Measurements from ENCODE around the gene FAR2.
"Not testable (repeated sequence)": the region's sequence is repeated elsewhere in the genome, so short reads cannot be mapped to it uniquely, and the experiment has no call there.

The FAR2 gene

DNA sequence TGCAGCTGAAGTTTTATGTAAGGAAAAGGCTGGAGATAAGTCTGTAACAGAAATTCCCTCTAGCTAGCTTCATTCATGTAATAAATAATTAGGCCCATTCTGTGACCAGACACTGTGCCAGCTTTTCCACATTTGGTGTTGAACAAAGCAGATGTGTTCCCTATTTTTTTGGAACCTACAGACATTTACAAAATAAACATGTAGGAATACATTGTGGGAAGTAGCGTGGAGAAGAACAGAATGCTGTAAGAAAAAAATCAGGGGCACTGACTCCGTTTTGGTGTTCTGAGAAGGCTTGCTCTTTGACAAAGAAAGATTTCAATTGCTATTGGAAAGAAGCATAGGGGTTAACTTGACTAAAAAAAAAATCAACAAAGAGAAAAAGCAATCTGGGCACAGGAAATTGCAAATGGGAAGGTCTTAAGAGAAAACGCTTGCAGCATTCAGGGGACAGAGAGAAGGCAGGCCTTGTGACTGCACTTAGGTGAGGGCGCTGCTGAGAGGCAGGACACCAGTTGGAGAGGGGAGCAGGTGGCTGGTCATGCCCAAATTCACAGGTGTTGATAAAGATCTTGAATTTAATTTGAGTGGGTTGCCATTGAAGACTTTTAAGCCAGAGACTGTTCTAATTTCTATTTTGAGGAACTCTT lies 4.0 kb downstream of the FAR2 start:
- no peak for DNase-seq (ENCODE audit: low read depth, low spot score)

DNA sequence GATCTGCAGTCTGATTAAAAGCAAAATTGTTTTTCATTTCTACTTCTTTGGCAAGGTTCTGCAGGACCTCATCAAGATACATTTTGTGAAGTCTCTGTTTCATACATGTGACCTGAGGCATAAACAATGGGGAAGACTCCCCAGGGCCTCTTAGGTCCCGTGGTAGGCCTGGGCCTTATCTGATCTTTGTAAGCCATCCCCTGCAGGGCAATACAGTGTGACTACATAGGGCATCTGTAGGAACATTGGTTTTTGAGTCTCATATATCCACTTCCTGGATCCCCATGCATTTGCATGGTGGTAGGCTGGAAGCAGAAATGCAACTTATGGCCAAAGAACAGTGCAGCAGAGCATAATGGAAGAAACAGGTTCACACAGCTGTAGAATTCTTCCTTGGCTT lies 6.0 kb downstream of the FAR2 start:
- DNase-seq (ENCODE audit: low read depth, low spot score), result no peak

- DNase-seq (ENCODE audit: low read depth, low spot score), result no peak
These were observed 8.4 kb downstream of the FAR2 start for GRCh38 chr12:29157486-29157946.

DNA sequence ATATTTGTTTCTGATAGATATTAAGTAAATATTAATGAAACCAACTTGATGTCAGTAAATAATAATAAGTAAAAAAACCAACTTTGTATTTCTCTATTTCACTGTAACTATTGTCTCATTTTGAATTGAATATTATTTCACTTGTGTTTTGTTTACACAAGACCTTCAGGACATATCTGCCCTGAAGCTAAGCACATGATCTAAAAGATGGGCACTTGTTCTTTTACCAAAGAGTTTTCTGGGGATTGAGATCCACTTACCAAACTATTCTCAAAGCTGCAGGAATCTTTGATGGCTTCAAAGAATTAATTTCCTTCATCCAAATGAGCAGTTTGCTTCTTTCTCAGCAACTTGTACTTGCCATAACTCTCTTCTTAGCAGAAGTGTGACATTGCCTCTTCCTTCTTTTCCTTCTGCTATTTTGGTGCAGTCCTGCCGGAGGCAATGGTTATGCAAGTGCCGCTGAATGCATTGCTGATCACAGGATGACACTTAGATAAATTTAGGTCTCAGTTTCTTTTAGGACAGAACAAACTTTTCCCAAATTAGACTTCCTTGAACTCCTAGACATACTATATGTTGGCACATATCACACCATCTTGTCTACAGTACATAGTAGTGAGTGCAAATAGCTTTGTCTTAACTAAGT lies 9.2 kb downstream of the FAR2 start:
- DNase-seq (ENCODE audit: low read depth, low spot score), result no peak

DNA sequence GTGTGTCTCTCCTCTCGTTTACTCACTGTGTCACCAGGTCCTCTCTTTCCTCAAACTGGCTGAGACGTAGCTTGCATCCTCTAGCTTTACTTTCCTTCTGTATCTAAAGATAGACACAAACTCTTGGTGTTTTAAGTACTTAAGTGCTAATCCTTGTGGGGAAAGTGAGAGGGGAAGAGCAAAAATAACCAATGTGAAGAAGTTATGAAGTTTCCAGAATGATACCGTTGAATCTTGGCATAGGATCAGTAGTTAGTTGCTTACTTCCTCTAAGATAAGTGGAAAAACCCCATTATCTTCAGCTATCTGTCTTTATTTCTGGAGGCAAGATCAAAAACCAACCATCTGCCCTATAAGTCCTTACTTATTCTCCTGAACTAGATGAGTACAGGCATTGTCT lies 10.6 kb downstream of the FAR2 start:
- DNase-seq (ENCODE audit: low read depth, low spot score), result no peak

DNA sequence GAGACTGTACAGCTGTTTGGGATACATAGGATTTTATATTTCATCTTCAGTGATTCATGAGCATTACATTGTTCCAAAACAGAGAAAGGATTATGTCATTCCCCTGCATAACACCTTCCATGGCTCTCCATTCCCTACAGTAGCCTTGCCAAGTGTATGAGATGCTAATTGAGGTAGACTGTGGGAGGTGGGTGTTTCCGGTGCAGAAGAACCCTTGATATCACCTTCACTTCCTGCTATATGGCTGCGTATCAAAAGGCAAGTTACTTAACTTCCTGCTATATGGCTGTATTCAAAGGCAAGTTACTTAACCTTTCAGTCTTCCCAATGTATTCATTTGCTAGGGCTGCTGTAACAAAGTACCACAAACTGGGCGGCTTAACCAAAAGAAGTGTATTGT lies 11.2 kb downstream of the FAR2 start:
- no peak for DNase-seq (ENCODE audit: low read depth, low spot score)

DNA sequence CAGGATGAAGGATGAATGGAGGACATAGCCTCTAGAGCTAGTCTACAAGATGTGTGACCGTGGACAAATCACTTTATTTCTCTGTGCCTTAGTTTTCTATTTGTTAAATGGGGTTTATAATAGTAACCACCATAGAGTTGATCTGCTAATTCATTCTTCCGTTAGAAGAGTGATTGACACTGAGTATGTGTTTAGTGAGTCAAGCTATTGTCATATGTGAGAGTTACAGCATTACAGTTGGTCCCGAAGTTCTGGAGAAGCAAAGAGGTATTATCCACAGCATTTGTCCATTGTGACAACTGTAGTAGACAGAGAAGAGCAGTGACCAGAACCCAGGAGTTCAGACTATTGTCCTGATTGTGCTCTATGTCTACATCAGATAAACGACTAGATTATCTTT lies 14.1 kb downstream of the FAR2 start:
- DNase-seq (ENCODE audit: low read depth, low spot score), result no peak

GRCh38 chr12:29164477-29165393 lies 15.7 kb downstream of the FAR2 start:
- no peak for DNase-seq (ENCODE audit: low read depth, low spot score)

GRCh38 chr12:29167445-29167844 lies 18.4 kb downstream of the FAR2 start:
- no peak for DNase-seq (ENCODE audit: low read depth, low spot score)

DNA sequence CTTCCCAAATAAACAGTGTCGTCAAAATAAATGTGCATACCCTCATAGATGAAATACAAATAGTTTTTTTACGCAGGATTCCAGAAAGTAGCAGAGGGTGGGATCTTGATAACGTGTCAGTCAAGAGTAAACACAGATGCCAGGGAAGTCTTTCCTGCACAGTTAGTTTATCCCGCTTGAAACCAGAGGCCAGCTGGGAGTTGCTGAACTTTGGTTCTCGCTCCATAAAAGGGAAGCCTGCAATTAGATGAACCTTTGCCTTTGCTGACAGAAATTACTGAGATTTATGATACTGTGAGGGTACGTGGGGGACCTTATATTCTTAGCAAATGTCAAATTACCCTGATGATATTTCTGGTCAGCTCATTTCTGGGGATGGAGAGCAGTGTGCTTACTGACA lies 18.9 kb downstream of the FAR2 start:
- DNase-seq (ENCODE audit: low read depth, low spot score), result no peak

DNA sequence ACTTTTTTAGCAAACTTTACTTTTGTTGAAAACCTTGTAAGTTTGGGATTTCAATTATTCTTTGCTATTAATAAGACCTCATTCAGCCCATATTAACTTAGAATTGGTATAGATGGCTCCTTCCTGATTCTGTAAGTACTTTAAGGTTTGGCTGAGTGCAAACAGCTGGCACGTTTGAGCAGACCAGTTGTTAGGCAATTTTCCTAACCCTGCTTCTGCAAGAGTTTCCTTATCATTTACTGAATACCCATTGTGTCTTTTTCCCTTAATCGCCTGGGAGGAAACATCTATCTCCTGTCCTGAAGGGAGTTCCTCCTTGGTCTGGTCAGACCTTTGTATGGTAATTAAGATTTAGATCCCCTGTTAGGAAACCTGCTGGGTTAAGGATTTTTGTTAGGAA lies 20.9 kb downstream of the FAR2 start:
- not testable (repeated sequence) for DNase-seq (ENCODE audit: low read depth, low spot score)

DNA sequence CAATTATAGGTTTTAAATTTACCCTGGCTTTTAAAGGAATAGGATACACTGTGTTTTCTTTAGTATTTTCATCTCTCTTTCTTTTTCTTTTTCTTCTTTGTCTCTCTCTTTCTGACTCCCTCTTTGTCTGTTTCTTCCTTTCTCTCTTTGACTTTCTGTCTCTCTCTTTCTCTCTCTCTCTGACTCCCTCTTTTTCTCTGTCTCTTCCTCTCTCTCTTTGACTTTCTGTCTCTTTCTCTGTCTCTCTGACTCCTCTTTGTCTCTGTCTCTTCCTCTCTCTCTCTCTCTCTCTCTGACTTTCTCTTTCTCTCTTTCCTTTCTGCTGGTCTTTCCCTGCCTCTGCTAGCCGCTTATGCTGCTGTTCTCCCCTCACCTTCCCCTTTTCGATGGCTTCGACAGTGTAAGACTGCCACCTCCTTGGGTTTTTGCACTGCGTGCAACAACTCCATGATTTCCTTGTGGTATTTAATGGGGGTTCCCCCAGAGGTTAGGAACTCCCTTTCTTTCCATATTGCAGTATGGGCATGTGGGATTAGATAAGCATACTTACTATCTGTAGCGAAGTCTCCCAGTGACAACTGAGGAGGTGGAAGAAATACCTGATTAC lies 21.5 kb downstream of the FAR2 start:
- not testable (repeated sequence) for DNase-seq (ENCODE audit: low read depth, low spot score)

DNA sequence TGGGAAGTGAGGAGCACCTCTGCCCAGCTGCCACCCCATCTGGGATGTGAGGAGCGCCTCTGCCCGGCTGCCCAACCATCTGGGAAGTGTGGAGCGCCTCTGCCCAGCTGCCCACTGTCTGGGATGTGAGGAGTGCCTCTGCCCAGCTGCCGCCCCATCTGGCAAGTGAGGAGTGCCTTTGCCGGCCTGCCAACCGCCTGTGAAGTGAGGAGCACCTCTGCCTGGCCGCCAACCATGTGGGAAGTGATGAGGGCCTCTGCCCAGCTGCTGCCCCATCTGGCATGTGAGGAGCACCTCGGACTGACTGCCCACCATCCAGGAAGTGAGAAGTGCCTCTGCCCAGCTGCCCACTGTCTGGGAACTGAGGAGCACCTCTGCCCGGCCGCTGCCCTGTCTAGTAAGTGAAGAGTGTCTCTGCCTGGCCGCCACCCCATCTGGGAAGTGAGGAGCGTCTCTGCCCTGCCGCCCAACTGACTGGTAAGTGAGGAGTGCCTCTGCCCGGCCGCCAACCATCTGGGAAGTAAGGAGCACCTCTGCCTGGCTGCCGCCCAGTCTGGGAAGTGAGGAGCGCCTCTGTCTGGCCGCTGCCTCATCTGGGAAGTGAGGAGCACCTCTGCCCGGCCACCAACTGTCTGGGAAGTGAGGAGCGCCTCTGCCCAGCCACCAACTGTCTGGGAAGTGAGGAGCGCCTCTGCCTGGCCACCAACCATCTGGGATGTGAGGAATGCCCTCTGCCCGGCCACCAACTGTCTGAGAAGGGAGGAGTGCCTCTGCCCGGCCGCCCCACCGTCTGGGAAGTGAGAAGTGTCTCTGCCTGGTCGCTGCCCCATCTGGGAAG lies 22.6 kb downstream of the FAR2 start:
- no peak for DNase-seq (ENCODE audit: low read depth, low spot score)

DNA sequence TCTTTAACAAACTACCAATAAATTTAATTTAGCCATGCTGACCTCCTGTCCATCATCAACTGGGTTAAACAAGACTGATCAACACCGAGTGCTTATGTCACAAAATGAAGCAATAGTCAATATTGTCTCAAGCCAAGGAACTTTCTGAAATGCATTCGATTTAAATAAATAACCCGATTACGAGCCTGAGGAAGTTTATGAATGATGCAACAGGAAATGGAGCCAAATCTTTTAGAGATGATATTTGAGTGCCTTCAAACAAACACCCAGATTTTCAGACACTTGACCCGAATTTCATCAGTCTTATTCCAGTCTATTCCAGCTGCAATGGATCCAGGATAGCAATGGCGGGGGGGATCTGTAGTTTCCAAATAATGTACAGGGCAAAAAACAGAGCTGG lies 27.9 kb downstream of the FAR2 start:
- DNase-seq (ENCODE audit: low read depth, low spot score), result no peak

DNA sequence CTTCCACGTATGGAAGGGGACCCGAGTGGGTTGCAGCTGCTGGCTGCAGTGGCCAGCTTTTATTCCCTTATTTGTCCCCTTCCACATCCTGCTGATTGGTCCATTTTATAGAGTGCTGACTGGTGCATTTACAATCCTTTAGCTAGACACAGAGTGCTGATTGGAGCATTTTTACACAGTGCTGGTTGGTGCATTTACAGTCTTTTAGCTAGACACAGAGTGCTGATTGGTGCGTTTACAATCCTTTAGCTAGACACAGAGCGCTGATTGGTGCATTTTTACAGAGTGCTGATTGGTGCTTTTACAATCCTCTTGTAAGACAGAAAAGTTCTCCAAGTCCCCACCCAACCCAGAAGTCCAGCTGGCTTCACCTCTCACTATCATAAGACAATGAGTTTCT lies 33.2 kb downstream of the FAR2 start:
- DNase-seq (ENCODE audit: low read depth, low spot score), result not testable (repeated sequence)

DNA sequence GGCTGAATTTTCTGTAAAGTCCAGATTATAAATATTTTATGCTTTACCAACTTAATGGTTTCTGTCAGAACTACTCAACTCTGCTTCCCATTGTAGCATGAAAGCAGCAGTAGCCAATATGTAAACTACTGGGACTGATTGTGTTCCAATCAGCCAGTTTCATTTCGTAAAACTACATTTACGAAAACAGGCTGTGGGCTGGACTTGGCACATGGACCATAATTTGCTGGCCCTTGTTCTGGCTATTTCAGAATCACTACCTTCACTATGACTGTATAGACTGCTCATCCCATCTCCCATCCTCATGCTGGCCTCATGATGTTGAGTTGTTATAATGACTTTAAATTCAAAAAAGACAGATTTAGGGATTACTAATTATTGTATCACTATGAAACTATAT lies 38.7 kb downstream of the FAR2 start:
- no peak for DNase-seq (ENCODE audit: low read depth, low spot score)

- no peak for DNase-seq (ENCODE audit: low read depth, low spot score)
These were observed 42.3 kb downstream of the FAR2 start for GRCh38 chr12:29191267-29191850.

GRCh38 chr12:29198901-29199300 lies 49.8 kb downstream of the FAR2 start:
- no peak for DNase-seq (ENCODE audit: low read depth, low spot score)

GRCh38 chr12:29200586-29200985 lies 51.5 kb downstream of the FAR2 start:
- DNase-seq (ENCODE audit: low read depth, low spot score), result no peak

- no peak for DNase-seq (ENCODE audit: low read depth, low spot score)
These were observed 52.2 kb downstream of the FAR2 start for GRCh38 chr12:29201296-29201695.

DNA sequence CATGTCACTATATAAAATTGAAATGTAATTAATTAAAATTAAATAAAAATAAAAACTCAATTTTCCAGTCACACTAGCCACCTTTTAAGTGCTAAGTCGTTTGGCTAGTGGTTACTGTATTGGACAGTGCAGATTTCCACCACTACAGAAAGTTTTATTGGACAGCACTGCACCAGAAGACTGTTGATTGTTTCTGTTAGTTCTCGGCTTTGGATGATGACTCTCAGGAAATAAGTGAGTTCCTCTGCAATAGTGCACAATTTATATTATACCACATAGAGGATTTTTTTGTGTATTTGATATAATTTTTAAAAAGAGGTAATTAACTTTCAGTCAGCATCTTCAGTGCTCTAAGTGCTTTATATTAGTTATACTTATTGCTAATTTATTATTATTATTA lies 52.7 kb downstream of the FAR2 start:
- DNase-seq (ENCODE audit: low read depth, low spot score), result no peak
